Parathyroid adenoma (tissue), 2 donors: ENCODE results near the gene CRACR2A.

Source experiments
- H2AFZ ChIP-seq: fragments of 300-600 bp; sonication (generic); one replicate; pipeline ENCODE4 v1.7.0; 2017; ENCODE audit warnings: antibody characterized with exemption, mild to moderate bottlenecking
- H3K27ac ChIP-seq: fragments of 300-600 bp; sonication (generic); one replicate; pipeline ENCODE4 v1.7.0; 2017
- H3K27me3 ChIP-seq: fragments of 300-600 bp; sonication (generic); one replicate; pipeline ENCODE4 v1.7.0; 2017; ENCODE audit warnings: low read length; ENCODE audit not compliant: control insufficient read depth, insufficient read depth
- H3K36me3 ChIP-seq: fragments of 300-600 bp; sonication (generic); one replicate; pipeline ENCODE4 v1.7.0; 2017; ENCODE audit warnings: low read length; ENCODE audit not compliant: control insufficient read depth, insufficient read depth
- H3K4me1 ChIP-seq: fragments of 300-600 bp; sonication (generic); one replicate; pipeline ENCODE4 v1.7.0; 2017; ENCODE audit warnings: control low read depth
- H3K4me2 ChIP-seq: fragments of 300-600 bp; sonication (generic); one replicate; pipeline ENCODE4 v1.7.0; 2017; ENCODE audit warnings: low read length
- H3K4me3 ChIP-seq: fragments of 300-600 bp; sonication (generic); one replicate; pipeline ENCODE4 v1.7.0; 2017; ENCODE audit warnings: low read depth, low read length
- H3K79me2 ChIP-seq: fragments of 300-600 bp; sonication (generic); one replicate; pipeline ENCODE4 v1.7.0; 2017; ENCODE audit warnings: control low read depth
- H3K9ac ChIP-seq: fragments of 300-600 bp; sonication (generic); one replicate; pipeline ENCODE4 v1.7.0; 2017; ENCODE audit warnings: mild to moderate bottlenecking
- H3K9me3 ChIP-seq: fragments of 300-600 bp; sonication (generic); one replicate; pipeline ENCODE4 v1.7.0; 2017; ENCODE audit warnings: low read length; ENCODE audit not compliant: control insufficient read depth
- CTCF ChIP-seq: fragments of 300-600 bp; sonication (generic); IDR thresholded peaks from one replicate; pipeline ENCODE4 v1.7.0; 2017; ENCODE audit warnings: antibody characterized with exemption, mild to moderate bottlenecking
- donor health status: primary hyperparathyroidism.

Gene CRACR2A

GRCh38 chr12:3744229-3744901, 8.5 kb downstream of the CRACR2A start:
- no peaks in the 10 kb centered on the region for H3K79me2 ChIP-seq
- TF ChIP-seq CTCF, result no peak
- H3K4me3 ChIP-seq, result no peak overlapping the region
- no peak overlapping the region for H3K27ac ChIP-seq
- no peak overlapping the region for H2AFZ ChIP-seq
- H3K9me3 ChIP-seq, result no peaks in the 10 kb centered on the region
- H3K36me3 ChIP-seq, result no peaks in the 10 kb centered on the region
- H3K27me3 ChIP-seq, result peaks cover 5% of the 10 kb centered on the region
- no peak overlapping the region for H3K9ac ChIP-seq
- H3K4me2 ChIP-seq, result no peak overlapping the region
- H3K4me1 ChIP-seq, result no peaks in the 10 kb centered on the region

GRCh38 chr12:3743803-3744202, 9.1 kb downstream of the CRACR2A start:
- no peak for TF ChIP-seq CTCF
- Histone ChIP-seq H3K27ac (no peak overlapping the region), H3K9ac (no peak overlapping the region), H3K9me3 (no peaks in the 10 kb centered on the region), H2AFZ (no peak overlapping the region), H3K27me3 (peaks cover 5% of the 10 kb centered on the region), H3K4me1 (no peaks in the 10 kb centered on the region), H3K4me2 (no peak overlapping the region), H3K36me3 (no peaks in the 10 kb centered on the region), H3K4me3 (no peak overlapping the region), H3K79me2 (no peaks in the 10 kb centered on the region)

- Histone ChIP-seq H3K4me1 (no peaks in the 10 kb centered on the region), H2AFZ (no peak overlapping the region), H3K36me3 (no peaks in the 10 kb centered on the region), H3K4me2 (no peak overlapping the region), H3K27ac (no peak overlapping the region), H3K27me3 (peaks cover 5% of the 10 kb centered on the region), H3K9ac (no peak overlapping the region), H3K4me3 (no peak overlapping the region), H3K79me2 (no peaks in the 10 kb centered on the region), H3K9me3 (no peaks in the 10 kb centered on the region)
- no peak for TF ChIP-seq CTCF
Observed at GRCh38 chr12:3741882-3742672, 10.8 kb downstream of the CRACR2A start.

GRCh38 chr12:3740480-3741231, 12.3 kb downstream of the CRACR2A start:
- no peak for TF ChIP-seq CTCF
- Histone ChIP-seq H3K79me2 (no peaks in the 10 kb centered on the region), H3K9me3 (no peaks in the 10 kb centered on the region)

More at GRCh38 chr12:3740480-3741231, 12.3 kb downstream of the CRACR2A start:
- Histone ChIP-seq H3K27ac (no peak overlapping the region), H3K4me1 (no peaks in the 10 kb centered on the region), H3K36me3 (no peaks in the 10 kb centered on the region), H2AFZ (no peak overlapping the region), H3K9ac (no peak overlapping the region), H3K27me3 (no peaks in the 10 kb centered on the region), H3K4me2 (no peak overlapping the region), H3K4me3 (no peak overlapping the region)
